HepG2 (cell line): ENCODE measurements around the gene HSD17B2. TPM values are rescaled to one million over a fixed set of nuclear protein-coding genes. Genes with fewer than 3 reads are reported as not detected.

Experiments used
- ATRX ChIP-seq: sonication (generic); formaldehyde crosslinking; IDR thresholded peaks from 2 replicates; pipeline ENCODE4 v1.4.0; 2020; ENCODE audit warnings: missing genetic modification reagents, borderline replicate concordance
- CEBPB ChIP-seq: IDR thresholded peaks from 2 replicates; pipeline ENCODE4 v1.6.1; 2011; ENCODE audit warnings: low read depth, low read length, improper control_type of control experiment, borderline replicate concordance
- EHMT2 ChIP-seq: fragments of 200-600 bp; sonication (generic); IDR thresholded peaks from 2 replicates; pipeline ENCODE4 v1.7.0; 2017; ENCODE audit warnings: antibody characterized with exemption, low read depth, low read length, borderline replicate concordance
- ISX ChIP-seq: sonication (generic); formaldehyde crosslinking; conservative IDR thresholded peaks from 2 replicates; pipeline ENCODE4 v1.5.0; 2020; ENCODE audit warnings: missing genetic modification reagents
- MYNN ChIP-seq: sonication (generic); formaldehyde crosslinking; IDR thresholded peaks from 2 replicates; pipeline ENCODE4 v1.4.0; 2020; ENCODE audit warnings: mild to moderate bottlenecking, low read depth, missing genetic modification reagents
- NR2C2 ChIP-seq: sonication (generic); formaldehyde crosslinking; IDR thresholded peaks from 2 replicates; pipeline ENCODE4 v1.4.0; 2020; ENCODE audit warnings: missing genetic modification reagents, mild to moderate bottlenecking, moderate library complexity, borderline replicate concordance
- RORA ChIP-seq: sonication (generic); formaldehyde crosslinking; IDR thresholded peaks from 2 replicates; pipeline ENCODE4 v1.5.0; 2020; ENCODE audit warnings: mild to moderate bottlenecking, missing genetic modification reagents, moderate library complexity
- SALL1 ChIP-seq: sonication (generic); formaldehyde crosslinking; IDR thresholded peaks from 2 replicates; pipeline ENCODE4 v1.8.0; 2022; ENCODE audit warnings: mild to moderate bottlenecking, missing genetic modification reagents
- SNAPC2 ChIP-seq: sonication (generic); formaldehyde crosslinking; IDR thresholded peaks from 2 replicates; pipeline ENCODE4 v1.8.1; 2022; ENCODE audit warnings: mild to moderate bottlenecking, missing genetic modification reagents
- ZBTB14 ChIP-seq: sonication (generic); formaldehyde crosslinking; IDR thresholded peaks from 2 replicates; pipeline ENCODE4 v1.4.0; 2020; ENCODE audit warnings: missing genetic modification reagents
- ZNF296 ChIP-seq: sonication (generic); formaldehyde crosslinking; conservative IDR thresholded peaks from 2 replicates; pipeline ENCODE4 v1.5.0; 2020; ENCODE audit warnings: mild to moderate bottlenecking, missing genetic modification reagents
- ZNF33B ChIP-seq: sonication (generic); formaldehyde crosslinking; IDR thresholded peaks from 2 replicates; pipeline ENCODE4 v1.5.1; 2020; ENCODE audit warnings: mild to moderate bottlenecking, missing genetic modification reagents
- ZNF549 ChIP-seq: sonication (generic); formaldehyde crosslinking; IDR thresholded peaks from 2 replicates; pipeline ENCODE4 v1.5.0; 2020; ENCODE audit warnings: missing genetic modification reagents
- ZNF644 ChIP-seq: IDR thresholded peaks from 2 replicates; pipeline ENCODE4 v1.6.1; 2016; ENCODE audit warnings: low read depth
- ZNF691 ChIP-seq: sonication (generic); formaldehyde crosslinking; IDR thresholded peaks from 2 replicates; pipeline ENCODE4 v1.4.0; 2020; ENCODE audit warnings: missing genetic modification reagents, low read depth, mild to moderate bottlenecking, borderline replicate concordance
- polyA plus RNA-seq, 8 experiments: library from polyadenylated mRNA; depleted of rRNA in 3 of 8; stranded (reverse) in 7 of 8; unstranded in 1 of 8; fragments of >200 nt; fragmentation: Illumina TruSeq in 4 of 8; extraction: Trizol in 4 of 8; gene quantifications; 2 replicates each; pipeline versions ENCODE4 v1.2.1 to v1.2.3, GENCODE V29; 2011 to 2016; ENCODE audit warnings: low read depth in 4 of 8, missing spikeins in 1 of 8, mixed read lengths in 1 of 8; ENCODE audit not compliant: insufficient read depth in 1 of 8
- total RNA-seq, 5 experiments: library from RNA; depleted of rRNA; stranded (reverse); fragments of >200 nt; fragmentation: Illumina TruSeq; extraction: Trizol; gene quantifications; 2 replicates each; pipeline ENCODE4 v1.2.3, GENCODE V29; 2016; ENCODE audit warnings: low read depth in 1 of 5
- TF ChIP-seq, protein P1 (sequence below): sonication (generic); formaldehyde crosslinking; IDR thresholded peaks from 2 replicates; pipeline ENCODE4 v1.4.0; 2020; ENCODE audit warnings: missing genetic modification reagents
- TF ChIP-seq, protein P2 (sequence below): sonication (generic); formaldehyde crosslinking; IDR thresholded peaks from 2 replicates; pipeline ENCODE4 v1.4.0; 2020; ENCODE audit warnings: missing genetic modification reagents
- TF ChIP-seq, protein P3 (sequence below): sonication (generic); formaldehyde crosslinking; conservative IDR thresholded peaks from 2 replicates; pipeline ENCODE4 v1.4.0; 2020; ENCODE audit warnings: missing genetic modification reagents
- TF ChIP-seq, protein P4 (sequence below): sonication (generic); formaldehyde crosslinking; IDR thresholded peaks from 2 replicates; pipeline ENCODE4 v1.4.0; 2020; ENCODE audit warnings: missing genetic modification reagents

The HSD17B2 gene
- total and polyA plus RNA-seq, 2 of the 13 experiments (the other 11 are each of a cell fraction or from before 2014, with no cell fraction given): 26.3 to 69.3 TPM

DNA sequence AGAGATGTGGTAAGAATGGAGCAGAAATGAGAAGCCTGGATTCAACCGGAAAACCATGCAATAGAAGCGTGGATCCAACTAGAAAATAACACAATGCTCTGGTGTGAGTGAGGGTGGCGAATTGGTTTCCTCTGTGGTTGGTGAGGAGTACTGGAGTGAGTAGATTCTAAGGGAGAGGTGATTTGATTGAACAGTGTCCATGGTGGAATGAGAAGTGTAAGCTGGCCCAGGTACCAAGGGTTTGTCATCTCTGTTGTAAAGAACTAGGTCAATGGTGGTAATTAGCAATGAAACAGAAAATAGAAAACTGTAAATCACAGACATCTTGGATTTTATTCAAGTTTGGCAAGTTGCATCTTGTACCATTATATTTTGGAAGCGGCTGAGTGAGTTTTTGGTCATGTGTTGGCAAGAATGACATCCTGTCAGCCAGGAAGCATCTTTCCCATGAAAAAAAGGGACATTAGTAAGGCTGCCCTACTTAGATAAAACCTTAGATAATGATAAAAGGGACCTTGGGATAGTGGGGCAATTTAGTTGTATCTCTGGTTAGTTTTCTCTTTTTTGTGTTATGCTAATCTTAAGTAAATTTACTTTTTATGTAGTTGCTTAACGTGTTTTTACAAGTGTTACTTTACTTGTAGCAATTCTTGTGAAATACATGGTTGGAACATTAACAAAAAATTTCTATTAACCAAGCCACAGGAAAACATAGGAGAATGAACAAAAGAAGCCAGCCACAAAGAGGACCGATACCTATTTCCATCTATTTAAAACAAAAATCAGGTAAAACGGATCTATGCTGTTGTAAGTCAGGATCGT is 20.9 kb downstream of the HSD17B2 start (continued):
- TF ChIP-seq SALL1 (CRISPR knock-in tag) (no peak), ZNF33B (CRISPR knock-in tag) (0 out of 2 replicates have a peak, but pooled peaks have one; percentile 44), ZNF549 (CRISPR knock-in tag) (no peak), ZBTB14 (no peak), SNAPC2 (no peak), ZNF691 (no peak), ZNF296 (no peak), CEBPB (peak; percentile 97), ISX (CRISPR knock-in tag) (no peak), NR2C2 (CRISPR knock-in tag) (peak; percentile 15; the same call in 1 of the 2 replicates), ZNF644 (CRISPR knock-in tag) (no peak), MYNN (CRISPR knock-in tag) (no peak), ATRX (CRISPR knock-in tag) (no peak), RORA (CRISPR knock-in tag) (peak; percentile 95), EHMT2 (peak; percentile 53; the same call in 1 of the 2 replicates)
- TF ChIP-seq, protein P1, sequence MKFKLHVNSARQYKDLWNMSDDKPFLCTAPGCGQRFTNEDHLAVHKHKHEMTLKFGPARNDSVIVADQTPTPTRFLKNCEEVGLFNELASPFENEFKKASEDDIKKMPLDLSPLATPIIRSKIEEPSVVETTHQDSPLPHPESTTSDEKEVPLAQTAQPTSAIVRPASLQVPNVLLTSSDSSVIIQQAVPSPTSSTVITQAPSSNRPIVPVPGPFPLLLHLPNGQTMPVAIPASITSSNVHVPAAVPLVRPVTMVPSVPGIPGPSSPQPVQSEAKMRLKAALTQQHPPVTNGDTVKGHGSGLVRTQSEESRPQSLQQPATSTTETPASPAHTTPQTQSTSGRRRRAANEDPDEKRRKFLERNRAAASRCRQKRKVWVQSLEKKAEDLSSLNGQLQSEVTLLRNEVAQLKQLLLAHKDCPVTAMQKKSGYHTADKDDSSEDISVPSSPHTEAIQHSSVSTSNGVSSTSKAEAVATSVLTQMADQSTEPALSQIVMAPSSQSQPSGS (CRISPR knock-in tag): 0 out of 2 replicates have a peak, but pooled peaks have one; percentile 17
- TF ChIP-seq, protein P2, sequence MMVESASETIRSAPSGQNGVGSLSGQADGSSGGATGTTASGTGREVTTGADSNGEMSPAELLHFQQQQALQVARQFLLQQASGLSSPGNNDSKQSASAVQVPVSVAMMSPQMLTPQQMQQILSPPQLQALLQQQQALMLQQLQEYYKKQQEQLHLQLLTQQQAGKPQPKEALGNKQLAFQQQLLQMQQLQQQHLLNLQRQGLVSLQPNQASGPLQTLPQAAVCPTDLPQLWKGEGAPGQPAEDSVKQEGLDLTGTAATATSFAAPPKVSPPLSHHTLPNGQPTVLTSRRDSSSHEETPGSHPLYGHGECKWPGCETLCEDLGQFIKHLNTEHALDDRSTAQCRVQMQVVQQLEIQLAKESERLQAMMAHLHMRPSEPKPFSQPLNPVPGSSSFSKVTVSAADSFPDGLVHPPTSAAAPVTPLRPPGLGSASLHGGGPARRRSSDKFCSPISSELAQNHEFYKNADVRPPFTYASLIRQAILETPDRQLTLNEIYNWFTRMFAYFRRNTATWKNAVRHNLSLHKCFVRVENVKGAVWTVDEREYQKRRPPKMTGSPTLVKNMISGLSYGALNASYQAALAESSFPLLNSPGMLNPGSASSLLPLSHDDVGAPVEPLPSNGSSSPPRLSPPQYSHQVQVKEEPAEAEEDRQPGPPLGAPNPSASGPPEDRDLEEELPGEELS: peak; percentile 92
- TF ChIP-seq, protein P3, sequence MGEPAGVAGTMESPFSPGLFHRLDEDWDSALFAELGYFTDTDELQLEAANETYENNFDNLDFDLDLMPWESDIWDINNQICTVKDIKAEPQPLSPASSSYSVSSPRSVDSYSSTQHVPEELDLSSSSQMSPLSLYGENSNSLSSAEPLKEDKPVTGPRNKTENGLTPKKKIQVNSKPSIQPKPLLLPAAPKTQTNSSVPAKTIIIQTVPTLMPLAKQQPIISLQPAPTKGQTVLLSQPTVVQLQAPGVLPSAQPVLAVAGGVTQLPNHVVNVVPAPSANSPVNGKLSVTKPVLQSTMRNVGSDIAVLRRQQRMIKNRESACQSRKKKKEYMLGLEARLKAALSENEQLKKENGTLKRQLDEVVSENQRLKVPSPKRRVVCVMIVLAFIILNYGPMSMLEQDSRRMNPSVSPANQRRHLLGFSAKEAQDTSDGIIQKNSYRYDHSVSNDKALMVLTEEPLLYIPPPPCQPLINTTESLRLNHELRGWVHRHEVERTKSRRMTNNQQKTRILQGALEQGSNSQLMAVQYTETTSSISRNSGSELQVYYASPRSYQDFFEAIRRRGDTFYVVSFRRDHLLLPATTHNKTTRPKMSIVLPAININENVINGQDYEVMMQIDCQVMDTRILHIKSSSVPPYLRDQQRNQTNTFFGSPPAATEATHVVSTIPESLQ: no peak
- TF ChIP-seq, protein P4, sequence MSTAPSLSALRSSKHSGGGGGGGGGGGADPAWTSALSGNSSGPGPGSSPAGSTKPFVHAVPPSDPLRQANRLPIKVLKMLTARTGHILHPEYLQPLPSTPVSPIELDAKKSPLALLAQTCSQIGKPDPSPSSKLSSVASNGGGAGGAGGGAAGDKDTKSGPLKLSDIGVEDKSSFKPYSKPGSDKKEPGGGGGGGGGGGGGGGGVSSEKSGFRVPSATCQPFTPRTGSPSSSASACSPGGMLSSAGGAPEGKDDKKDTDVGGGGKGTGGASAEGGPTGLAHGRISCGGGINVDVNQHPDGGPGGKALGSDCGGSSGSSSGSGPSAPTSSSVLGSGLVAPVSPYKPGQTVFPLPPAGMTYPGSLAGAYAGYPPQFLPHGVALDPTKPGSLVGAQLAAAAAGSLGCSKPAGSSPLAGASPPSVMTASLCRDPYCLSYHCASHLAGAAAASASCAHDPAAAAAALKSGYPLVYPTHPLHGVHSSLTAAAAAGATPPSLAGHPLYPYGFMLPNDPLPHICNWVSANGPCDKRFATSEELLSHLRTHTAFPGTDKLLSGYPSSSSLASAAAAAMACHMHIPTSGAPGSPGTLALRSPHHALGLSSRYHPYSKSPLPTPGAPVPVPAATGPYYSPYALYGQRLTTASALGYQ: peak; percentile 79; the same call in 1 of the 2 replicates
